SK-N-SH (cell line): ENCODE data around the gene KIF13A. TPM values are rescaled to one million over a fixed set of nuclear protein-coding genes. Genes with fewer than 3 reads are reported as not detected.

Experiments used
- CTCF ChIA-PET: fragments of 300-600, 350-600 bp; formaldehyde crosslinking; extraction: SDS; loops from one replicate; lab custom pipeline; 2021; lab: Yijun Ruan, JAX
- POLR2A ChIA-PET: fragments of 350-600 bp; sonication (Branson Sonifier 250); formaldehyde crosslinking; extraction: SDS; loops from one replicate; lab custom pipeline; 2020; ENCODE audit warnings: antibody characterized with exemption, inconsistent platforms; lab: Yijun Ruan, JAX
- DNase-seq: peaks from one replicate; pipeline ENCODE4 v3.0.0; 2012
- H2AFZ ChIP-seq: fragments of 200-600 bp; sonication (generic); 2 replicates; pipeline ENCODE4 v1.8.1; 2016; ENCODE audit warnings: antibody characterized with exemption, mild to moderate bottlenecking, low read depth
- H3F3A ChIP-seq: fragments of 200-600 bp; sonication (generic); replicated peaks from 2 replicates; pipeline ENCODE3; 2016; ENCODE audit warnings: antibody characterized with exemption, mild to moderate bottlenecking; ENCODE audit not compliant: insufficient read depth
- H3K27ac ChIP-seq, 2 experiments: fragments of 200-500 bp in 1 of 2; fragments of 200-600 bp in 1 of 2; sonication (Bioruptor generic) in 1 of 2; sonication (generic), shearing (Covaris generic) in 1 of 2; 2 replicates each; pipeline versions ENCODE4 v1.5.1 to v1.6.1; 2014 to 2016; ENCODE audit warnings: low read depth in 2 of 2, inconsistent platforms in 1 of 2, low read length in 1 of 2, mild to moderate bottlenecking in 1 of 2, mixed read lengths in 1 of 2
- H3K27me3 ChIP-seq: fragments of 200-600 bp; sonication (generic), shearing (Covaris generic); 2 replicates; pipeline ENCODE4 v1.6.1; 2016; ENCODE audit warnings: mixed run types; ENCODE audit not compliant: insufficient read depth
- H3K36me3 ChIP-seq, 2 experiments: fragments of 200-500 bp in 1 of 2; fragments of 200-600 bp in 1 of 2; sonication (Bioruptor generic) in 1 of 2; sonication (generic) in 1 of 2; replicated peaks in 1 of 2; 2 replicates each; pipeline versions ENCODE3 to v1.5.1; 2014 to 2016; ENCODE audit warnings: low read length in 1 of 2, mild to moderate bottlenecking in 1 of 2; ENCODE audit not compliant: insufficient read depth in 2 of 2, control insufficient read depth in 1 of 2
- H3K4me1 ChIP-seq, 2 experiments: fragments of 200-500 bp in 1 of 2; fragments of 200-600 bp in 1 of 2; sonication (Bioruptor generic) in 1 of 2; sonication (generic), shearing (Covaris generic) in 1 of 2; 2 replicates each; pipeline versions ENCODE4 v1.5.1 to v1.6.1; 2014 to 2016; ENCODE audit warnings: low read depth in 1 of 2, low read length in 1 of 2, mixed run types in 1 of 2; ENCODE audit not compliant: insufficient read depth in 2 of 2, control insufficient read depth in 1 of 2
- H3K4me2 ChIP-seq: fragments of 200-600 bp; sonication (generic), shearing (Covaris generic); 2 replicates; pipeline ENCODE4 v1.6.1; 2017; ENCODE audit warnings: mixed run types
- H3K4me3 ChIP-seq, 2 experiments: fragments of 200-500 bp in 1 of 2; fragments of 200-600 bp in 1 of 2; sonication (Bioruptor generic) in 1 of 2; sonication (generic), shearing (Covaris generic) in 1 of 2; 2 replicates each; pipeline versions ENCODE4 v1.5.1 to v1.8.1; 2014 to 2016; ENCODE audit warnings: low read depth in 2 of 2, inconsistent platforms in 1 of 2, low read length in 1 of 2, mild to moderate bottlenecking in 1 of 2, mixed read lengths in 1 of 2, moderate library complexity in 1 of 2
- H3K79me2 ChIP-seq: fragments of 200-600 bp; sonication (generic); 2 replicates; pipeline ENCODE4 v1.8.1; 2017; ENCODE audit warnings: mild to moderate bottlenecking; ENCODE audit not compliant: insufficient read depth
- H3K9ac ChIP-seq: fragments of 200-600 bp; sonication (generic); 2 replicates; pipeline ENCODE4 v1.6.1; 2017; ENCODE audit warnings: mixed run types
- H3K9me2 ChIP-seq: fragments of 200-600 bp; sonication (generic); 2 replicates; pipeline ENCODE4 v1.6.1; 2017; ENCODE audit warnings: mixed run types
- H3K9me3 ChIP-seq: fragments of 200-600 bp; sonication (generic); 2 replicates; pipeline ENCODE4 v1.6.1; 2017; ENCODE audit warnings: mixed run types, mild to moderate bottlenecking, moderate library complexity
- H4K20me1 ChIP-seq: fragments of 200-600 bp; sonication (generic); 2 replicates; pipeline ENCODE4 v1.6.1; 2017; ENCODE audit warnings: mild to moderate bottlenecking, mixed run types; ENCODE audit not compliant: insufficient read depth
- CHD2 ChIP-seq: fragments of 150-350 bp; IDR thresholded peaks from 2 replicates; pipeline ENCODE4 v1.6.1; 2018; ENCODE audit warnings: low read length; ENCODE audit not compliant: partially characterized antibody
- CTCF ChIP-seq: fragments of 200-600 bp; sonication (generic); IDR thresholded peaks from 2 replicates; pipeline ENCODE4 v1.6.1; 2017; ENCODE audit warnings: antibody characterized with exemption, mild to moderate bottlenecking, moderate library complexity
- ELF1 ChIP-seq: IDR thresholded peaks from 2 replicates; pipeline ENCODE4 v1.4.0; 2012
- FOSL2 ChIP-seq: IDR thresholded peaks from 2 replicates; pipeline ENCODE4 v1.4.0; 2012; ENCODE audit warnings: low read depth, mild to moderate bottlenecking, moderate library complexity, borderline replicate concordance
- FOXM1 ChIP-seq: IDR thresholded peaks from 2 replicates; pipeline ENCODE4 v1.4.0; 2012; ENCODE audit warnings: low read depth, mild to moderate bottlenecking
- GATA2 ChIP-seq: sonication (generic); formaldehyde crosslinking; IDR thresholded peaks from 2 replicates; pipeline ENCODE4 v1.5.0; 2020; ENCODE audit warnings: mild to moderate bottlenecking, missing genetic modification reagents
- IRF3 ChIP-seq: fragments of 150-350 bp; IDR thresholded peaks from 2 replicates; pipeline ENCODE4 v1.6.1; 2016; ENCODE audit warnings: mild to moderate bottlenecking, low read depth, low read length
- JUND ChIP-seq: IDR thresholded peaks from 2 replicates; pipeline ENCODE4 v1.4.0; 2012
- MXI1 ChIP-seq: IDR thresholded peaks from 2 replicates; pipeline ENCODE4 v1.6.1; 2012; ENCODE audit warnings: mild to moderate bottlenecking, low read depth, low read length, improper control_type of control experiment
- NRF1 ChIP-seq: IDR thresholded peaks from 2 replicates; pipeline ENCODE4 v1.6.1; 2012; ENCODE audit warnings: low read depth, mild to moderate bottlenecking, low read length
- PBX3 ChIP-seq: IDR thresholded peaks from 2 replicates; pipeline ENCODE4; 2012
- RAD21 ChIP-seq: IDR thresholded peaks from 2 replicates; pipeline ENCODE4 v1.6.1; 2012; ENCODE audit warnings: mild to moderate bottlenecking, low read length
- RCOR1 ChIP-seq: fragments of 150-350 bp; IDR thresholded peaks from 2 replicates; pipeline ENCODE4 v1.6.1; 2017; ENCODE audit warnings: antibody characterized with exemption, low read length
- RFX5 ChIP-seq: IDR thresholded peaks from 2 replicates; pipeline ENCODE4 v1.6.1; 2012; ENCODE audit warnings: mild to moderate bottlenecking, improper control_type of control experiment, low read length
- RXRA ChIP-seq: IDR thresholded peaks from 2 replicates; pipeline ENCODE4 v1.4.0; 2012; ENCODE audit warnings: low read depth, mild to moderate bottlenecking, borderline replicate concordance
- TAF1 ChIP-seq: IDR thresholded peaks from 2 replicates; pipeline ENCODE4 v1.6.1; 2012; ENCODE audit warnings: low read depth, mild to moderate bottlenecking, low read length, moderate library complexity, borderline replicate concordance
- TEAD4 ChIP-seq: IDR thresholded peaks from 2 replicates; pipeline ENCODE4 v1.4.0; 2012; ENCODE audit warnings: mild to moderate bottlenecking, borderline replicate concordance; ENCODE audit not compliant: insufficient read depth
- USF1 ChIP-seq: IDR thresholded peaks from 2 replicates; pipeline ENCODE4 v1.4.0; 2012; ENCODE audit warnings: low read depth, borderline replicate concordance
- ZBTB33 ChIP-seq: IDR thresholded peaks from 2 replicates; pipeline ENCODE4 v1.4.0; 2012; ENCODE audit warnings: low read depth, borderline replicate concordance
- whole genome bisulfite sequencing: methylation state at CpG from one replicate; pipeline ENCODE4 v1.1.6; 2017; ENCODE audit warnings: low lambda C conversion rate; 5-methylcytosine and 5-hydroxymethylcytosine counted together
- polyA plus RNA-seq, 3 experiments: library from polyadenylated mRNA; depleted of rRNA; stranded (reverse); fragments of >200 nt; gene quantifications; 2 replicates each; pipeline ENCODE4 v1.2.3, GENCODE V29; 2012

Gene KIF13A
- polyA plus RNA-seq, 1 of the 3 experiments (the other 2 are of a cell fraction): 18.2 TPM

GRCh38 chr6:18024876-18025275, 37.4 kb upstream of the KIF13A start:
- no peaks in the 10 kb centered on the region for H3K9me2 ChIP-seq
- WGBS: 97% methylated on average over 5 of the region's 5 CpGs
- H3F3A ChIP-seq: no peaks in the 10 kb centered on the region
- H3K9ac ChIP-seq: no peak overlapping the region
- POLR2A ChIA-PET: no interaction called here
- H3K36me3 ChIP-seq: no peaks in the 10 kb centered on the region
- TF ChIP-seq ZBTB33 (no peak), IRF3 (no peak), RFX5 (no peak), RCOR1 (no peak), RXRA (no peak), JUND (no peak), TAF1 (no peak), NRF1 (no peak), ELF1 (no peak), RAD21 (no peak), CHD2 (no peak), FOXM1 (no peak), USF1 (no peak), PBX3 (no peak), GATA2 (CRISPR knock-in tag) (no peak), TEAD4 (no peak), MXI1 (no peak), CTCF (no peak), FOSL2 (no peak)
- TF ChIP-seq, all 33 proteins: peak for 0
- Histone ChIP-seq H3K27me3 (no peaks in the 10 kb centered on the region), H4K20me1 (no peaks in the 10 kb centered on the region), H3K4me2 (no peak overlapping the region), H2AFZ (no peak overlapping the region), H3K4me3 (no peak overlapping the region), H3K4me1 (peaks cover 2 to 11% of the 10 kb centered on the region in 2 experiments; a peak in 2 of 4 replicates), H3K79me2 (no peaks in the 10 kb centered on the region), H3K9me3 (no peaks in the 10 kb centered on the region), H3K27ac (no peak overlapping the region)
- CTCF ChIA-PET: no interaction called here
- DNase-seq: no peak
